Measurements from ENCODE around the gene PDLIM5. TPM values are rescaled to one million over a fixed set of nuclear protein-coding genes. Genes with fewer than 3 reads are reported as not detected.

The PDLIM5 gene
- total RNA-seq, 2 donors from 2014 or later: 598 to 841 TPM

- Histone ChIP-seq H3K27ac (peak overlapping the region in 1 of 2 donors; percentile 56), H3K9me3 (no peaks in the 10 kb centered on the region), H3K4me1 (peaks cover 0 to 47% of the 10 kb centered on the region in 2 donors), H3K27me3 (no peaks in the 10 kb centered on the region), H3K4me3 (no peak overlapping the region), H3K36me3 (no peaks in the 10 kb centered on the region)
- TF ChIP-seq, protein P1, sequence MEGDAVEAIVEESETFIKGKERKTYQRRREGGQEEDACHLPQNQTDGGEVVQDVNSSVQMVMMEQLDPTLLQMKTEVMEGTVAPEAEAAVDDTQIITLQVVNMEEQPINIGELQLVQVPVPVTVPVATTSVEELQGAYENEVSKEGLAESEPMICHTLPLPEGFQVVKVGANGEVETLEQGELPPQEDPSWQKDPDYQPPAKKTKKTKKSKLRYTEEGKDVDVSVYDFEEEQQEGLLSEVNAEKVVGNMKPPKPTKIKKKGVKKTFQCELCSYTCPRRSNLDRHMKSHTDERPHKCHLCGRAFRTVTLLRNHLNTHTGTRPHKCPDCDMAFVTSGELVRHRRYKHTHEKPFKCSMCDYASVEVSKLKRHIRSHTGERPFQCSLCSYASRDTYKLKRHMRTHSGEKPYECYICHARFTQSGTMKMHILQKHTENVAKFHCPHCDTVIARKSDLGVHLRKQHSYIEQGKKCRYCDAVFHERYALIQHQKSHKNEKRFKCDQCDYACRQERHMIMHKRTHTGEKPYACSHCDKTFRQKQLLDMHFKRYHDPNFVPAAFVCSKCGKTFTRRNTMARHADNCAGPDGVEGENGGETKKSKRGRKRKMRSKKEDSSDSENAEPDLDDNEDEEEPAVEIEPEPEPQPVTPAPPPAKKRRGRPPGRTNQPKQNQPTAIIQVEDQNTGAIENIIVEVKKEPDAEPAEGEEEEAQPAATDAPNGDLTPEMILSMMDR (IDR thresholded peaks at IDR 0.05): no peak
- DNase-seq (ENCODE audit: low spot score): no peak
Measured at GRCh38 chr4:94558392-94558904, 106.7 kb downstream of the PDLIM5 start.

GRCh38 chr4:94559351-94559806 lies 107.6 kb downstream of the PDLIM5 start:
- H3K9me3 ChIP-seq: no peaks in the 10 kb centered on the region
- H3K4me1 ChIP-seq: peaks cover 0 to 53% of the 10 kb centered on the region in 2 donors
- no peaks in the 10 kb centered on the region for H3K36me3 ChIP-seq
- no peak for DNase-seq (ENCODE audit: low spot score)
- TF ChIP-seq, protein P1 (IDR thresholded peaks at IDR 0.05): no peak
- H3K27ac ChIP-seq: peak overlapping the region; percentile 25 to 56
- H3K4me3 ChIP-seq: no peak overlapping the region
- H3K27me3 ChIP-seq: no peaks in the 10 kb centered on the region

- DNase-seq (ENCODE audit: low spot score): no peak
- peak overlapping the region; percentile 46 to 56 for H3K27ac ChIP-seq
- no peaks in the 10 kb centered on the region for H3K9me3 ChIP-seq
- TF ChIP-seq, protein P1 (IDR thresholded peaks at IDR 0.05): no peak
- no peak overlapping the region for H3K4me3 ChIP-seq
- peaks cover 0 to 64% of the 10 kb centered on the region in 2 donors for H3K4me1 ChIP-seq
- H3K36me3 ChIP-seq: no peaks in the 10 kb centered on the region
- H3K27me3 ChIP-seq: no peaks in the 10 kb centered on the region
Measured at GRCh38 chr4:94561249-94562024, 109.7 kb downstream of the PDLIM5 start.

GRCh38 chr4:94562285-94562684 lies 110.5 kb downstream of the PDLIM5 start:
- peaks cover 0 to 65% of the 10 kb centered on the region in 2 donors for H3K4me1 ChIP-seq
- no peak for DNase-seq (ENCODE audit: low spot score)
- H3K27ac ChIP-seq: peak overlapping the region; percentile 46 to 56
- H3K9me3 ChIP-seq: no peaks in the 10 kb centered on the region
- H3K4me3 ChIP-seq: no peak overlapping the region
- no peaks in the 10 kb centered on the region for H3K36me3 ChIP-seq
- TF ChIP-seq, protein P1 (IDR thresholded peaks at IDR 0.05): no peak
- H3K27me3 ChIP-seq: no peaks in the 10 kb centered on the region

GRCh38 chr4:94564252-94564651 lies 112.5 kb downstream of the PDLIM5 start:
- no peak overlapping the region for H3K27ac ChIP-seq

More at GRCh38 chr4:94564252-94564651, 112.5 kb downstream of the PDLIM5 start:
- Histone ChIP-seq H3K27me3 (no peaks in the 10 kb centered on the region), H3K4me3 (no peak overlapping the region), H3K36me3 (no peaks in the 10 kb centered on the region), H3K9me3 (no peaks in the 10 kb centered on the region), H3K4me1 (peaks cover 0 to 67% of the 10 kb centered on the region in 2 donors)
- DNase-seq (ENCODE audit: low spot score): no peak
- TF ChIP-seq, protein P1 (IDR thresholded peaks at IDR 0.05): no peak

All from right atrium auricular region (tissue), 2 donors.